Measurements from ENCODE around the gene CCAR1. TPM values are rescaled to one million over a fixed set of nuclear protein-coding genes. Genes with fewer than 3 reads are reported as not detected.

CCAR1 gene
- polyA plus RNA-seq, 2 of the 4 experiments (the other 2 are of a cell fraction), result 98.8 to 107 TPM

- TF ChIP-seq PBX3 (IDR thresholded peaks at IDR 0.05) (no peak), CBX8 (IDR thresholded peaks at IDR 0.05) (no peak), MAX (IDR thresholded peaks at IDR 0.05) (no peak), FOXS1 (CRISPR knock-in tag; IDR thresholded peaks at IDR 0.05) (no peak), SMC3 (IDR thresholded peaks at IDR 0.05) (no peak), PHF8 (IDR thresholded peaks at IDR 0.05; ENCODE audit: borderline replicate concordance, low read depth) (no peak), NFE2L2 (conservative IDR thresholded peaks at IDR 0.05; ENCODE audit: low read length) (no peak)
Measured at GRCh38 chr10:68756246-68756645, 35.2 kb downstream of the CCAR1 start (continued).

- FAIRE-seq, result no peak
- Histone ChIP-seq H3K4me2 (no peak overlapping the region), H3K9me3 (no peaks in the 10 kb centered on the region), H3K4me1 (no peaks in the 10 kb centered on the region), H3K27ac (no peak overlapping the region), H3K4me3 (no peak overlapping the region)
- ChIA-PET POLR2A (no interaction called here), CTCF (no interaction called here)
- no peak for ATAC-seq
- no peak for TF ChIP-seq POLR2A (IDR thresholded peaks at IDR 0.05; ENCODE audit: low read length)
- no peak for TF ChIP-seq TP53 (CRISPR knock-in tag; IDR thresholded peaks at IDR 0.05)
- no peak for TF ChIP-seq CTCF (IDR thresholded peaks at IDR 0.05)
- no peak for TF ChIP-seq MYC (IDR thresholded peaks at IDR 0.05; ENCODE audit: borderline replicate concordance, low read length)
- no peak for TF ChIP-seq E2F6 (IDR thresholded peaks at IDR 0.05; ENCODE audit: borderline replicate concordance, low read depth)
- no peak for TF ChIP-seq ESRRA (IDR thresholded peaks at IDR 0.05; ENCODE audit: borderline replicate concordance, low read length)
- TF ChIP-seq HOXB13 (CRISPR knock-in tag; IDR thresholded peaks at IDR 0.05; ENCODE audit: low read depth), result no peak
- TF ChIP-seq KDM5A (IDR thresholded peaks at IDR 0.05), result no peak
- no peak for TF ChIP-seq BHLHE40 (IDR thresholded peaks at IDR 0.05; ENCODE audit: low read depth, low read length)
- no peak for TF ChIP-seq HOXB5 (CRISPR knock-in tag; IDR thresholded peaks at IDR 0.05)
- TF ChIP-seq NFE2L2 (conservative IDR thresholded peaks at IDR 0.05; ENCODE audit: low read length), result no peak
- no peak for TF ChIP-seq HEYL (CRISPR knock-in tag; IDR thresholded peaks at IDR 0.05)
- no peak for TF ChIP-seq HMGXB4 (CRISPR knock-in tag; IDR thresholded peaks at IDR 0.05; ENCODE audit: borderline replicate concordance)
- no peak for TF ChIP-seq NR3C1 (IDR thresholded peaks at IDR 0.05)
- TF ChIP-seq NPAS2 (CRISPR knock-in tag; IDR thresholded peaks at IDR 0.05; ENCODE audit: borderline replicate concordance), result no peak
- TF ChIP-seq PHF8 (IDR thresholded peaks at IDR 0.05; ENCODE audit: borderline replicate concordance, low read depth), result no peak
- no peak for TF ChIP-seq FOSB (CRISPR knock-in tag; IDR thresholded peaks at IDR 0.05)
- no peak for TF ChIP-seq FOXS1 (CRISPR knock-in tag; IDR thresholded peaks at IDR 0.05)
- TF ChIP-seq TFCP2L1 (CRISPR knock-in tag; IDR thresholded peaks at IDR 0.05), result no peak
- TF ChIP-seq CBX2 (IDR thresholded peaks at IDR 0.05; ENCODE audit: borderline replicate concordance, low read depth), result no peak
- DNase-seq (ENCODE audit: low read depth in 1 of 2, low spot score in 1 of 2), result no peak
- WGBS (ENCODE audit: missing lambda C conversion rate), result 87% methylated on average over 3 of the region's 3 CpGs
Measured at GRCh38 chr10:68756766-68757165, 35.7 kb downstream of the CCAR1 start.

All from A549 (cell line).